ENCODE results near the gene SCAMP2.
A peak's percentile ranks its signal among the peaks of the same experiment; 100 is the strongest.

Gene SCAMP2

GRCh38 chr15:74863239-74864056, 9.7 kb downstream of the SCAMP2 start:
- no peak for DNase-seq (ENCODE audit: low read depth in 2 of 2)

- no peak for DNase-seq (ENCODE audit: low read depth in 2 of 2)
Measured at GRCh38 chr15:74858369-74858740, 14.8 kb downstream of the SCAMP2 start.

- no peak for DNase-seq (ENCODE audit: low read depth in 2 of 2)
Measured at GRCh38 chr15:74857671-74858368, 15.3 kb downstream of the SCAMP2 start.

- DNase-seq (ENCODE audit: low read depth in 2 of 2), result no peak
Measured at GRCh38 chr15:74857082-74857655, 16.0 kb downstream of the SCAMP2 start.

- no peak for DNase-seq (ENCODE audit: low read depth in 2 of 2)
Measured at GRCh38 chr15:74856537-74856936, 16.6 kb downstream of the SCAMP2 start.

- DNase-seq (ENCODE audit: low read depth in 2 of 2), result no peak
Measured at GRCh38 chr15:74855857-74856256, 17.3 kb downstream of the SCAMP2 start.

GRCh38 chr15:74854453-74855022, 18.6 kb downstream of the SCAMP2 start:
- DNase-seq (ENCODE audit: low read depth in 2 of 2), result no peak

- no peak for DNase-seq (ENCODE audit: low read depth in 2 of 2)
Measured at GRCh38 chr15:74851960-74852359, 21.2 kb downstream of the SCAMP2 start.

- DNase-seq (ENCODE audit: low read depth in 2 of 2), result no peak
Measured at GRCh38 chr15:74850393-74850792, 22.8 kb downstream of the SCAMP2 start.

- no peak for DNase-seq (ENCODE audit: low read depth in 2 of 2)
Measured at GRCh38 chr15:74847432-74847831, 25.7 kb downstream of the SCAMP2 start.

GRCh38 chr15:74845581-74845980, 27.6 kb downstream of the SCAMP2 start:
- DNase-seq (ENCODE audit: low read depth in 2 of 2), result no peak

- peak; percentile 15 to 17 for DNase-seq (ENCODE audit: low read depth in 2 of 2)
Measured at GRCh38 chr15:74845208-74845568, 28.0 kb downstream of the SCAMP2 start.

GRCh38 chr15:74844319-74845207, 28.6 kb downstream of the SCAMP2 start:
- DNase-seq (ENCODE audit: low read depth in 2 of 2), result no peak

- DNase-seq (ENCODE audit: low read depth in 2 of 2), result no peak
Measured at GRCh38 chr15:74843891-74844299, 29.3 kb downstream of the SCAMP2 start.

GRCh38 chr15:74843445-74843828, 29.7 kb downstream of the SCAMP2 start:
- no peak for DNase-seq (ENCODE audit: low read depth in 2 of 2)

- DNase-seq (ENCODE audit: low read depth in 2 of 2), result peak; percentile 83 to 89
Measured at GRCh38 chr15:74842581-74843444, 30.4 kb downstream of the SCAMP2 start, which contains the start of gene ULK3. ULK3 (minus strand) TSS chr15:74843156; CDS start chr15:74843105, 51 bp downstream.

GRCh38 chr15:74841891-74842373, 31.2 kb downstream of the SCAMP2 start:
- DNase-seq (ENCODE audit: low read depth in 2 of 2), result no peak

GRCh38 chr15:74840851-74841775, 32.1 kb downstream of the SCAMP2 start:
- no peak for DNase-seq (ENCODE audit: low read depth in 2 of 2)
